Gastrocnemius medialis (tissue), 4 donors: Measurements from ENCODE around the gene FEM1A. TPM values are rescaled to one million over a fixed set of nuclear protein-coding genes. Genes with fewer than 3 reads are reported as not detected.
A peak's percentile ranks its signal among the peaks of the same experiment; 100 is the strongest.

Source experiments
- ATAC-seq, 2 donors: fragments of 150-250 bp; one replicate each; pipeline ENCODE4 v1.9.1; 2016
- DNase-seq, 2 donors: peaks; one replicate each; pipeline ENCODE4 v3.0.0-alpha.2; 2019
- H3K27ac ChIP-seq, 4 donors: fragments of 200-600 bp; sonication (generic); 1 replicate in 1 of 4; 2 replicates in 3 of 4; pipeline ENCODE4 v1.5.1; 2016 to 2018; ENCODE audit warnings: mild to moderate bottlenecking in 2 of 4, moderate library complexity in 1 of 4
- H3K27me3 ChIP-seq, 3 donors: fragments of 200-600 bp; sonication (generic) in 2 of 3; 1 replicate in 1 of 3; 2 replicates in 2 of 3; pipeline versions ENCODE4 v1.5.1 to v1.6.0; 2016 to 2019; ENCODE audit warnings: mild to moderate bottlenecking in 1 of 3, moderate library complexity in 1 of 3
- H3K36me3 ChIP-seq, 2 donors: fragments of 200-600 bp; sonication (generic) in 1 of 2; one replicate each; pipeline ENCODE4 v1.5.1; 2017 to 2018
- H3K4me1 ChIP-seq, 2 donors: fragments of 200-600 bp; sonication (generic) in 1 of 2; one replicate each; pipeline ENCODE4 v1.5.1; 2016 to 2017; ENCODE audit warnings: mild to moderate bottlenecking in 2 of 2
- H3K4me3 ChIP-seq, 4 donors: fragments of 200-600 bp; sonication (generic) in 3 of 4; 1 replicate in 1 of 4; 2 replicates in 3 of 4; pipeline ENCODE4 v1.5.1; 2016 to 2019; ENCODE audit warnings: mild to moderate bottlenecking in 2 of 4
- H3K9me3 ChIP-seq, 3 donors: fragments of 200-600 bp; sonication (generic) in 2 of 3; 1 replicate in 1 of 3; 2 replicates in 2 of 3; pipeline ENCODE4 v1.5.1; 2016 to 2019
- CTCF ChIP-seq, 5 experiments: fragments of 450-650 bp in 3 of 5; fragments of 200-600 bp in 2 of 5; sonication (generic) in 2 of 5; IDR thresholded peaks in 4 of 5; conservative IDR thresholded peaks in 1 of 5; 1 replicate in 4 of 5; 2 replicates in 1 of 5; pipeline ENCODE4 v1.5.1; 2016 to 2019; ENCODE audit warnings: antibody characterized with exemption in 5 of 5, mild to moderate bottlenecking in 3 of 5, moderate library complexity in 3 of 5
- POLR2A ChIP-seq, 2 donors: fragments of 450-650 bp; IDR thresholded peaks; one replicate each; pipeline ENCODE4 v1.6.1; 2017; ENCODE audit warnings: antibody characterized with exemption in 2 of 2, mild to moderate bottlenecking in 2 of 2, moderate library complexity in 2 of 2
- in situ Hi-C, 4 donors: fragments of 200-750 bp; cut with MboI; loops; one replicate each; pipeline versions ENCODE4 v1.15.0 to v1.8.0; 2017; ENCODE audit warnings: low sequenced_read_pairs in 4 of 4
- intact Hi-C: fragments of 100-400 bp; cut with DNase I; formaldehyde crosslinking; loops from one replicate; pipeline ENCODE4 v1.15.1; 2023; ENCODE audit warnings: low total_unique reads
- total RNA-seq, 4 donors: library from RNA; depleted of rRNA; stranded (reverse); fragments of >200 nt; gene quantifications; one replicate each; pipeline versions ENCODE4 v1.1.0 to v1.2.3, GENCODE V29; 2016

The FEM1A gene
- total RNA-seq, 4 donors from 2014 or later: 246 to 360 (median 300) TPM

DNA sequence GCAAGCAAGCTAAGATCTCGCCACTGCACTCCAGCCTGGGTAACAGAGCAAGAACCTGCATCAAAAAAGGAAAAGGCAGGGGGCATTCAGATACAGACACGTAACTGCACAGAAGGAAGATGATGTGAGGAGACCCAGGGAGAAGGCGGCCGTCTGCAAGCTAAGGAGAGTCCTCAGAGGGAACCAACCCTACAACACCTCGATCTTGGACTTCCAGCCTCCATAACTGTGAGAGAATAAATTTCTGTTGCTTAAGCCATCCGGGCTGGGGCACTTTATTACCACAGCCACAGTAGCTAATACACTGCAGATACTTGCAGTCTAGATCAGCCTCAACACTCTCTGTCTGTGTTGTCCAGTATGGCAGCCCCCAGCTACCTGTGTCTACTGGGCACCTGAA lies 32.0 kb downstream of the FEM1A start:
- H3K27me3 ChIP-seq: no peaks in the 10 kb centered on the region
- intact Hi-C loops: no loop called here
- H3K36me3 ChIP-seq: peaks cover 0 to under 1% of the 10 kb centered on the region in 2 donors
- ATAC-seq (no peak), DNase-seq (no peak)
- no peaks in the 10 kb centered on the region for H3K4me1 ChIP-seq
- H3K4me3 ChIP-seq: no peak overlapping the region
- in situ Hi-C loops: no loop called here
- no peak overlapping the region for H3K27ac ChIP-seq
- H3K9me3 ChIP-seq: no peaks in the 10 kb centered on the region
- TF ChIP-seq CTCF (IDR thresholded peaks at IDR 0.05 in 4 of 5, conservative IDR thresholded peaks at IDR 0.05 in 1 of 5): no peak
- no peak for TF ChIP-seq POLR2A (IDR thresholded peaks at IDR 0.05)

- DNase-seq (no peak), ATAC-seq (no peak)
- in situ Hi-C loops: no loop called here
- Histone ChIP-seq H3K4me1 (peaks cover 12 to 20% of the 10 kb centered on the region in 2 donors), H3K4me3 (no peak overlapping the region), H3K27ac (peak overlapping the region; percentile 43 to 89 (median 66)), H3K9me3 (no peaks in the 10 kb centered on the region), H3K36me3 (no peaks in the 10 kb centered on the region), H3K27me3 (no peaks in the 10 kb centered on the region)
- TF ChIP-seq CTCF (IDR thresholded peaks at IDR 0.05 in 4 of 5, conservative IDR thresholded peaks at IDR 0.05 in 1 of 5): no peak
- intact Hi-C loops: no loop called here
Measured at GRCh38 chr19:4829001-4829712, 37.6 kb downstream of the FEM1A start.

- Histone ChIP-seq H3K27me3 (no peaks in the 10 kb centered on the region), H3K4me3 (peak overlapping the region in 3 of 4 donors; percentile 83 to 92 (median 92)), H3K9me3 (no peaks in the 10 kb centered on the region), H3K36me3 (no peaks in the 10 kb centered on the region), H3K27ac (peak overlapping the region; percentile 89 to 95 (median 92)), H3K4me1 (peaks cover 12 to 20% of the 10 kb centered on the region in 2 donors)
- intact Hi-C loops (no loop called here), in situ Hi-C loops (no loop called here)
- TF ChIP-seq CTCF (IDR thresholded peaks at IDR 0.05 in 4 of 5, conservative IDR thresholded peaks at IDR 0.05 in 1 of 5): no peak
- TF ChIP-seq POLR2A (IDR thresholded peaks at IDR 0.05): no peak
- ATAC-seq (no peak), DNase-seq (no peak)
Measured at GRCh38 chr19:4830332-4830731, 38.8 kb downstream of the FEM1A start.

DNA sequence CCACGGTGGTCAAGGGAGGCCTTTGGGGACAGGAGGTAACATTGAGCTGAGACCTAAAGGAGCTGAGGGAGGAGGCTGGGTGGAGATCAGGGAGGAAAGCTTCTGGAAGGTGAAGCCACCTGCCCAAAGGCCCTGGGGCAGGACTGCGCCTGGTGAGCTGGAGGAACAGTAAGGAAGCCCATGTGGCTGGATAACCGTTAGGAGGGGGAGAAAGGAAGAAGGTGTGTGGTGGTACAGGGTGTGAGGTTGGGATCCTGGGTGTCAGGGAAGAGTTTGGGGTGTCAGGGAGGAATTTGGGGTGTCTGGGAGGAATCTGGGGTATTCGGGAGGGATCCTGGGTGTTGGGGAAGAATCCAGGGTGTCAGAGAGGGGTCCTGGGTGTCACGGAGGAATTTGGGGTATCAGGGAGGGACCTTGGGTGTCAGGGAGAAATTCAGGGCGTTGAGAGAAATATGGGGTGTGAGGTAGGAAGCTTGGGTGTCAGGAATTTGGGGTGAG lies 39.3 kb downstream of the FEM1A start:
- intact Hi-C loops: loop anchor here (1.0 kb wide), 1 partner anchor 20 kb away; no protein-coding TSS in a partner anchor
- Histone ChIP-seq H3K27me3 (no peaks in the 10 kb centered on the region), H3K4me3 (peak overlapping the region; percentile 83 to 95 (median 92)), H3K27ac (peak overlapping the region; percentile 89 to 95 (median 92)), H3K9me3 (no peaks in the 10 kb centered on the region), H3K36me3 (no peaks in the 10 kb centered on the region), H3K4me1 (peaks cover 12 to 20% of the 10 kb centered on the region in 2 donors)
- TF ChIP-seq CTCF (IDR thresholded peaks at IDR 0.05 in 4 of 5, conservative IDR thresholded peaks at IDR 0.05 in 1 of 5): no peak
- no peak for TF ChIP-seq POLR2A (IDR thresholded peaks at IDR 0.05)
- ATAC-seq (peak in 1 of 2 donors; percentile 23), DNase-seq (no peak)
- in situ Hi-C loops: no loop called here
